WTC11 (cell line): ENCODE data around the gene ZNF282.

ENCODE experiments used
- ELF4 ChIP-seq: sonication (generic); formaldehyde crosslinking; IDR thresholded peaks from 2 replicates; pipeline ENCODE4 v1.8.1; 2022; ENCODE audit warnings: low read depth, mild to moderate bottlenecking, moderate library complexity, missing genetic modification reagents
- FOXP1 ChIP-seq: sonication (generic); formaldehyde crosslinking; IDR thresholded peaks from 2 replicates; pipeline ENCODE4 v1.8.0; 2022; ENCODE audit warnings: missing genetic modification reagents, mild to moderate bottlenecking, moderate library complexity, borderline replicate concordance
- JUN ChIP-seq: sonication (generic); formaldehyde crosslinking; IDR thresholded peaks from 2 replicates; pipeline ENCODE4 v1.8.0; 2023; ENCODE audit warnings: mild to moderate bottlenecking, missing genetic modification reagents
- MAX ChIP-seq: sonication (generic); formaldehyde crosslinking; IDR thresholded peaks from 2 replicates; pipeline ENCODE4 v1.8.0; 2022; ENCODE audit warnings: mild to moderate bottlenecking, missing genetic modification reagents
- TF ChIP-seq, protein P1 (sequence below): fragments of 200-600 bp; IDR thresholded peaks from 2 replicates; pipeline ENCODE4 v1.8.0; 2022; ENCODE audit warnings: antibody characterized with exemption

- TF ChIP-seq JUN (CRISPR knock-in tag): no peak
- TF ChIP-seq, protein P1, sequence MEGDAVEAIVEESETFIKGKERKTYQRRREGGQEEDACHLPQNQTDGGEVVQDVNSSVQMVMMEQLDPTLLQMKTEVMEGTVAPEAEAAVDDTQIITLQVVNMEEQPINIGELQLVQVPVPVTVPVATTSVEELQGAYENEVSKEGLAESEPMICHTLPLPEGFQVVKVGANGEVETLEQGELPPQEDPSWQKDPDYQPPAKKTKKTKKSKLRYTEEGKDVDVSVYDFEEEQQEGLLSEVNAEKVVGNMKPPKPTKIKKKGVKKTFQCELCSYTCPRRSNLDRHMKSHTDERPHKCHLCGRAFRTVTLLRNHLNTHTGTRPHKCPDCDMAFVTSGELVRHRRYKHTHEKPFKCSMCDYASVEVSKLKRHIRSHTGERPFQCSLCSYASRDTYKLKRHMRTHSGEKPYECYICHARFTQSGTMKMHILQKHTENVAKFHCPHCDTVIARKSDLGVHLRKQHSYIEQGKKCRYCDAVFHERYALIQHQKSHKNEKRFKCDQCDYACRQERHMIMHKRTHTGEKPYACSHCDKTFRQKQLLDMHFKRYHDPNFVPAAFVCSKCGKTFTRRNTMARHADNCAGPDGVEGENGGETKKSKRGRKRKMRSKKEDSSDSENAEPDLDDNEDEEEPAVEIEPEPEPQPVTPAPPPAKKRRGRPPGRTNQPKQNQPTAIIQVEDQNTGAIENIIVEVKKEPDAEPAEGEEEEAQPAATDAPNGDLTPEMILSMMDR: no peak
- TF ChIP-seq FOXP1 (CRISPR knock-in tag): peak; percentile 73
- TF ChIP-seq ELF4 (CRISPR knock-in tag): no peak
- TF ChIP-seq MAX (CRISPR knock-in tag): peak; percentile 74
Observed at GRCh38 chr7:149195180-149196150, at the start of gene ZNF282.
